GM19099 (cell line): Measurements from ENCODE around the gene TMEM178B.

Source experiments
- POLR2A ChIP-seq: IDR thresholded peaks from 3 replicates; pipeline ENCODE4 v1.6.1; 2011; ENCODE audit warnings: low read depth; ENCODE audit not compliant: insufficient read length; ENCODE audit errors: extremely low read depth

Gene TMEM178B

DNA sequence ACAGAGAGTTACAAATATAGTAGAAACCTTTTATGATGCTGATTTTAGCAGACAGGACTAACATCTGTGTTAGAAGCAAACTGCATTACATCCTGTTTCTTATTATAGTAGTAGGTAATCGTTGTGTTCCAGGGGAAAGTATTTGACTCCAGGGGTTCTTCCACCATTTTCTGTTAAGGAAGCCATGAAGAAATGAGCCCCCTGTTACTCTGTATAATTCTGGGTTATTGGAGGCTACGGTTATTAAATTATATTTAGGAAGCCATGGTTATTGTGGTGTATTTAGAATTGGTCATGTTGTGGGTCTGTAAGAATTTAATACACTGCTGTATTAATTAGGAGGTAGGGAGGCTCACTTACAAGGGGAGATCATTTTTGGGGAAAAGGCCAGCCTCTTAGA, 301.6 kb downstream of the TMEM178B start:
- no peak for TF ChIP-seq POLR2A

DNA sequence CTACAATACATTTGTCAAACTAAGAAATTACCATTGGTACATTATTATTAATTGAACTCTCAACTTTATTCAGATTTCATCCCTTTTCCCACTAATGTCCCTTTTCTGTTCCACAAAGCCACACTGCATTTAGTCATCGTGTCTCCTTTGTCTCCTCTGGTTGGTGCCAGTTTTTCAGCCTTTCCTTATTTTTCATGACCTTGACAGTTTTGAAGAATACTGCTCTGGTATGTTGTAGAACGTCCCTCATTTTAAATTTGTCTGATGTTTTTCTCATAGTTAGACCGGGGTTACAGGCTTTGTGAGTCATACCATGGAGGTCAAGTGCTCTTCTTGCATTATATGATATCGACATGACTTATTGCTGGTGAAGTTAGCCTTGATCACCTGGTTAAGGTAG, 304.0 kb downstream of the TMEM178B start:
- TF ChIP-seq POLR2A: no peak

DNA sequence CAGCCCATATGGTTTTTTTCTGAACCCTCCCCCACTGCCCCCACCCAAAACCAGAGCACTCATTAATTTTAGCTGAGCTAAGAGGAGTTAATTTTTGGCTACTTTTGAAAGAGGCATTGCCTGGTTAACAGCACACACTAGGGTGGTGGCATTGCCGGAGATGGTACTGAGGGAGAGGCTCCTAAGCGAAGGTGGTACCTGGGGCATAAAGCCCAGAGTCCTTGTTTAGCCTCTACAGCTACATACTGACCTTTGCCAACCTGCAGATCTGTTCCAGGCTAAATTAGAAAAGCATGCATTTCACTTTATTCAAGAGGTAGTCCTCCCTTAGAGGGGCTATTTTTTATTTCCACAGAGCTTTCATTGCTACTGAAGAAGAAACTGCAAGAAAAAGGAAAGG, 304.5 kb downstream of the TMEM178B start:
- no peak for TF ChIP-seq POLR2A

DNA sequence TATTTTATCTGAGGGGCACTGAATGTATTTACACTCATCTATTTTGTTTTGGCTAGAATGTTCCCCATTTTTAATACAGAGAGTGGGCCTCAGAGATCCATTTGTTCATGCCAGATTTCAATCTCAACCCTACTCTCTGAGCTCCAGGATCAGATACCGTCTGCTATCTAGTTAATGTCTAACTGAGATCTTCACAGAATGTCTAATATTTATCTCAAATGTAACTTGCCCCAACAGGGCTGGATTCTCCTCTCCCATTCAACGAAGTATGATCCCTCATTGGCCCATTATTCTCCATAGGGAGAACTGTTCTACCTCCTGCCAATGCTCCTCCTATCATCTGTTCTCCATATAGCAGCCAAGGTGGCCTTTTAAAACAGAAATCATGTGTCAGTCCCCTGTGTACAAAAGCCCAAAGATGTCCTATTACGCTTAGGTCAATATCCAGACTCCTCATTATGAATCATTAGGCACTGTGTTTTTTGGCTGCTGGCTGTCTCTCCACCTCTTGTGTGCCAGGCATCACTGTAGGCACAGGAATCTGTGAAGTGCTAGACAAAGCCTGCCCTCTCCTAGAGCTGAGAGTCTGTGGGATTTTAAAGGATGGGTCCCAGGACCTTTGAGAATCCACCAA, 308.0 kb downstream of the TMEM178B start:
- TF ChIP-seq POLR2A: no peak

DNA sequence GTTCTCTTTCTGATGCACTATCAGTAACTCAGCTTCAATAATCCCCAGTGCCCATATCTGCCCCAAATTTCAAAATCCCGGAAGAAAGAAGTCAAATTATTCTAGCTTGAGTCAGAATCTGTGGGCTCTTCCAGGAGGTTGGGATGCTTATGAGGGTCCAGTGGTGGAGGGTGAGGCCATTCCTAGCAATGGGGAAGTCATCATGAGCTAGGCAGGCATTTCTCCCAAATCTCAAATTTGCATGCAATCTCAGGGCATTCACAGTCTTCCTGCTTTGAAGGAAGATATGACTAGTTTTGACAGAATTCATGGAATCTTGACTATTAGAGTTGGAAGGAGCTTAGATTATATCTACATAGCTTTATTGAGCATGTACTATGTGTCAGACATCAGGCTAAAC, 313.0 kb downstream of the TMEM178B start:
- TF ChIP-seq POLR2A: no peak

DNA sequence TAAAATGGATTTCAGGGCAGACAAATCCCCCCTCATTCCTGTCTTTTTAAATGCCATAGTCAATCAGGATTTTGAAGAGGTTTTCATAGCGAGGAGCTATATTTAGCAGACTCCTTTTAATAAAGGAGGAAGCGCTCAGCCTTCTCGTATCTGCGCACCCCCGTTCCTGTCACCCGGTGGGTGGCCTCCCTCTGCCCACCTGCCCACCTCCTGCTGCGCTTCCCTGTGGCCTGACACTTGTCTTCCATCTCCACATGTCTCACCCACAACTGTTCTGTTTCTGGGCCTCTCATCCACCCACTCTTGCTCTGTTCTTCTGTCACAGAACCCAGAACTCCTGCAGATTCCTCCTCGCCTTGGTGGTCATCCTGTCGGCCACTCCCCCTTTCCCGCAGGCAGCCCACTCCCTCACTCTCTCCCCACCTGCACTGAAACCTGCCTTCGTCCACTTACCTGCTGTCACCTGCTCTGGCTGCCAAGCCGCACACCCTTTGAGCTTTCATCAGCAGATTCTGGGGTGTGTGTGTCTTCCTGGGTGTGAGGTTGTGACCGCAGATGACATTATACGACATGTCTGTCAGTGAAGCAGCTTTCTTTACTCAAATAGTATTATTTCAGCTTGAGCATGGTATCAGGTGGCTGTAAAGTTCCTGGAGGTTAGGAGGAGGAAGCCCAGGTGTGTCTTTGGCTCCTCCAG, 313.8 kb downstream of the TMEM178B start:
- no peak for TF ChIP-seq POLR2A

DNA sequence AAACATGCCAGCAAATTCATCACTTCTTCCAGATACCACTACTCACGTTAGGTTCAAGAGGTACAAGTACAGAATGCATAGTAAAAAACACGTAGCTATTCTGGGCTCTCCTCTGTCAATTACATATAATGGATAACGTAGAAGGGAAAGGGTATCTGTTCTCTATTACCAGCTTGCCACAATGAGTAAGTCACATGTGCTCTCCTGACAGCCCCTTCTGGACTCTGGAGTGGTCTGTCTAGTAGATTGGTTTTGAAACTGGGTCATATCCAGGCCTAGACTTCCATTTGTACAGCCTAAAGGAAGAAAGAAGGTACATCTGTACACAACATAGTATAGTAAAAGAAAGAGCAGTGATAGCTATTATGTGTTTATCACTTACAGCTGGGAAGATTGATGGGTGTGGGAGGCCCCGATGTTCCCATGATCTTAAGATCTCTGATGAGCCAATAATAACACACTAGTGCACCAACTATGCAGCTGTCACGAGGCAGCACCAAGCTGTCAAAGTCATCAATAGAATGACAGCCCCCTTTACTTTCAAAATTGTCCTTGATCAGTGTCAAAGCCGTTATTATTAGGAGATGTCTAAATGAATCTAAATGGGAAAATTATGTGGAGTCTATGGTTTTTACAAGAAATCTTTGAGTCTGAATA, 315.4 kb downstream of the TMEM178B start:
- no peak for TF ChIP-seq POLR2A

DNA sequence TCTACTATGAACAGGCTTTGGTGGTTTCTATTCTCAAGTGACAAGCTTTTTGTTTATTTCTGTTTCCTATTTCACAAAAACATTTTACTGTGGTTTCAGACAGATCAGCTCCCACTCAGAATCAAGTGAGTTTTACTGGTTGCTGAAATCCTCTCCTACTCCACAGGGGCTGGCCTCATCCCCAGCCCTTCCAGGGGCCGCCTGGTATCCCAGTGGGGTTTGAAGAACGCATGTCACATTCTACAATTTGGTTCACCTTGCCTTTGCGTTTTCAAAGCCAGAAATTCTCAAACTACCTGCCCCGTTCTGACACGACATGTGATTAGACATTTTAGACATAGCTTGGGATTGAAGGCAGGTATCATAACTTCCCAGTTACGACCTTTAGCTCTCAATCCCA, 316.5 kb downstream of the TMEM178B start:
- TF ChIP-seq POLR2A: no peak

DNA sequence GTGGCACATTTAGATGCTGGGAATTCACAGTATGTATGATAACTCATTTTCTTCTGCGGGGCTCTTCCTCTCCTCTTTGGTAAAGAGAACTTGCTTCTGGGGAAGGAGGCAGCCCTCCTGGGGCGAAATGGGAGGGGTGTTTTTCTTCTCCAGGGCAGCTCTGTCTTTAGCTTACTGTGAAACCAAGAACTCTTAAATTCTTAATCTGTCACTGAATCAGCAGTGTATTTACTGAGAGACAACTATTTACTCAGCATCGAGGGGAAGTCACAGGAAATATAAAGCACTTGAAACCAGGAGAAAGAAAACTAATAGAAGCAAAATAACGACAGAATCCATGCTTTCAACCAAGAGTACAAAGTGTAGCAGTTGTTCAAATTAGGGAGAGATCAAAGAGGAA, 319.2 kb downstream of the TMEM178B start:
- no peak for TF ChIP-seq POLR2A

DNA sequence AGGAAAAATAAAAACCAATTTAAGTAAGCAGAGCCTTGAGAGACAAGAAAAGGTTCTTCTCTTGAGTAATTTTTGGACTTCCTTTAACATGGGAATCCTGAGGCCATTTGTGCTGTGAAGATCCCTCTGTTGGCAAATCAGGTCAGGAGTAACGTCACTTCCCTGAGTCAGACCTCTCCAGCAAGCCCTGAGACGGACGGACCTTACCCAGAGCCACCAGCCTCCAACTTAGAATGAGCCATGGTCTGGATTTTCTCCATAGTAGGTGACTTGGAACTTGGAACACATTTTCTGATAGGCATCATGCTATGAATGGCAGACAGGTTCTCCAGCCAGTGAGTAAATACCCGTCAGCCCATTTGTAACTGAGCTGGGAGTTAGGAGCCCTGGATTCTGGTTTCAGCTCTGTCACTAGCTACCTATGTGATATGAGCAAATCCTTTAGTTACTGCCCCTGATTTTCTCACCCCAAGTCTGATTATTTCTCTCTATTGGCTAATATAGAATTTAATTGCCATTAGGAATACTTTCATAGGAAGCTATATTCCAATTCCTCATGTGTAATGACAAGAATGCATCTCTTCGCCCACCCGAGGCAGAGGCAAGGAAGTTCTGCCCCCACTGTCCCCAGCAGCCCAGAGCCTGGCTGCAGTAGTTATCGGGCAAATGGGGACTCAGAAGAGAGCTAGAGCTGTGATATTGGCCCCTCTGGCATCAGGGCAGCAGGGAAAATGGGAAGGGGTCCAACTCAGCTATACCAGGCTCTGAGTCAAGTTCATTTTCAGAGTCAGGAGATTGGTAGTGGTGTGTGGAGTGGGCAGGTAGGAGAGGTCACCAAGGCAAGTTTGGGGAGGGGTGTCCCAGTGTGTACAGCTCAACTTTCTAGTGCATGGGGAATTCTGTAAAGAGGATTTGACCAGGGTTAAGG, 323.6 kb downstream of the TMEM178B start:
- TF ChIP-seq POLR2A: no peak

DNA sequence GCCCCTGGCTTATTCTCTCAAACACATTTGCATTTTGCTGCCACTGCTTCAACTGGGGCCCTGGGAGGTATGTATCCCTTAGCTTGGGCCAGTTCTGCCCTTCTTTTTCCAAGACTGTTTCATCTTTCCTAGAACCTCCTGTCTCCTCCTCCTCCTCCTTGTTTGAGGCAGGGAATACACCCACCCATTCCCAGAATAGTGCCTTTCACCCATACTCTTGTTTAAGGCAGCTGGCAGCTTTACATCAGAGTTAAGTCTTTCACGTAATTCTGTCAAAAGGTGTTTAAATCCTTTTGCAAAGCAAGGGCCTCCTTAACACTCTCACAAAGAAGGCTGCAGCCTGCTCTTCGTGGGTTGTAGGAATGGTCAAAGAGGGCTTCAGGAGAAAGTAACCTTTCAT, 326.5 kb downstream of the TMEM178B start:
- no peak for TF ChIP-seq POLR2A

DNA sequence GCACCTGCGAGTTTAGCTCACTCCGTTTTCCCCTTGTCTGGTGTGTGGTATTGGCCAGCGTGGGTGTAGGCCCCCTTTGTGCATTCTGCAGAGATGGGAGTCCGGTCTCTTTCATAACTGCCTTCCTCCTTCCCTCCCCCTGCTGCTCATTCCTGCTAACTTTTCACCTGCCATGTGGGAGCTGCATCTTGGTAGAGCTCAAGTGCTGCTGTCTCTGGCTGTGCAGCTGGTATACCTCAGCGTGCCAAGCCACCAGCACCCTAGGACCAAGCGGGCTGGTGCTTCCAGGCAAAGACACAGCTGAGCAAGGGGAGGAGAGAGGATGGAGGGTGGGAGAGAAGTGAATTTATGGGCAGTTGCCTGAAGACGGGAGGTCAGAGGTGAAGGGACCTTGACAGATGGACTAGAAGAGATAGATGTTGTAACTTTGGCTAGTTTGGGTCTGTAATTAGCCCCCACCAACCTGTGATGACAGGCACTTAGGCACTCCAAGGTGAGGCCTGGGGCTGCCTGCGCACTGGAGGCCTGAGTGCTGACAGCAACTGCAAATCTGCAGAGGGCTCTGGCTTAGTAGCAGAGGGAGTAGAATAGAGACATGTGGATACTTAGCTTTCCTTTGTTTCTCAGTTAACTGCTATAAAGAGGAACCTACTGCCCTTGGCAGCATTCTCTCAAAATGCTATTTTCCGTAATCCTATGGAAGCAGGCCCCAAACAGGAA, 328.6 kb downstream of the TMEM178B start:
- no peak for TF ChIP-seq POLR2A

DNA sequence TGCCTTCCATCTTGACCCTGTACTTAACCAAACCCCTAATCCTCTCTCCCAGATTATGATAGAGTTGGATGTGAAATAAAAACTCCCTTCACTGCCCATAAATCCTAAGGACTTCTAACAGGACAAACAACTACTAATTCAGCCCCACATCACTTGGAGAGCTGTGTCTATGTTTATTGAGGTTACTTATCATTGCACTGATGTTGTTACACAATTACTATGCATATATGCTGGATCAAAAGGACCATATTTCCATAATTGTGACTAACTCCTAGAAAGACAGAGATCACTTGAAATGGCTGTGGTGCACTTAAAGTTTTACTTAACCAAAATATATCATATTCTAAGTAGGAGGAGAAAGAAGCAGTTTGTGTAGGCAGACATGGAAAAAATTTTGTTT, 332.5 kb downstream of the TMEM178B start:
- no peak for TF ChIP-seq POLR2A

DNA sequence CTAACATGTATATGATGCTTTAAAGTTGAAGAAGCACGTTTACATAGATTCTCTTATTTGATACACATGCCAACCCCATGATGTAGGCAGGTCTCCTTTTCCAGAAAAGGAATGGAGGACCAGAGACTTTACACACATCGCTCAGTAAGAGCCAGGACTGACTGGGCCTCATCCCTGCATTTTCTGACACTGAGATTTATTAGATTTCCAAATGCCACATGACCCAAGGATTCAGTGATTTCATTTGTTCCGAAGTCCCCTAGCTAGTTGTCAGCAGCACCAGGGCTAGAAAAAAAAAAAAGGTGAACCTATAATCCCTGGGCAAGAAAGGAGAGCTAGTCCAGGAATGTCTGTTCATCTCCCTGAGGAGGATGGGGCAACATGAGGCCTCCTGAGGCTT, 334.0 kb downstream of the TMEM178B start:
- no peak for TF ChIP-seq POLR2A

DNA sequence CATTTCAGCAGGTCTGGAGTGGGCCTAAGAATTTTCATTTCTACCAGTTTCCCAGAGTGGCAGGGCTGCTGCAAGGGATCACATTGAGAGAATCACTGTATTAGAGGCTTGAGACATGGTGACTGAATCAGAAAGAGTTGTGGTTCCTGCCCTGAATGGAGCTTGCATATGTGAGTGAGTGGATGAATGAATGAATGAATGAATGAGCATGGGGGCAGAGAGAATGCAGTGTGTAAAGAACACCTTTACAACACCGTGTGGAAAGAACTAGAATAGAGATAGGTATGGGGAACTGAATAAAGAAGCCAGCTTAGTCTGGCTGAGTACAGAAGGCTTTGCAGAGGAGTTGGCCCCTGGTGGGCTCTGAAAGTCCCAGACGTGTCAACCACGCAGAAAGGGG, 334.6 kb downstream of the TMEM178B start:
- no peak for TF ChIP-seq POLR2A

DNA sequence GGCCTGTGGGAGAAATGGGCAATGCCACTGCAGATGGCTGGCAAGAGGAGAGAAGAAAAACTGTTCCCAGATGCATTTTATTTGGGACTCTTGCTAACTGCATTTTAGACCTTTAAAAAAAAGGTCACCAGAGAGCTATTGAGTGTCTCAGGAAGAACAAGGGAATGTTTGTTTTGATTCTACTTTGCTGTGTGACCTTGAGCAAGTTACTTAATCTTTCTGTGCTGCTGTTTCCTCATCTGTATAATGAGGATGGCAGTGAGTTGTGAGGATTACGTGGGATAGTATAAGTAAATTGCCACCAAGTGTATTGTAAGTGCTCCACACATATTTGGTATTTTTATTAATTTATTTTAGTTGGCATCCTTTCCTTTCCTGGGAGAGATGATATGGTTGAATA, 335.4 kb downstream of the TMEM178B start:
- TF ChIP-seq POLR2A: no peak
